GM21381 (cell line): ENCODE results near the gene TAS2R8.
"Not testable (repeated sequence)": the region's sequence is repeated elsewhere in the genome, so short reads cannot be mapped to it uniquely, and the experiment has no call there.

Experiments used
- ATAC-seq: cut with Tn5 transposase; IDR thresholded peaks from one replicate; pipeline ENCODE4 v1.9.1; 2021; ENCODE audit warnings: mild to moderate bottlenecking, moderate library complexity; ENCODE audit not compliant: unreplicated experiment

Gene TAS2R8

GRCh38 chr12:10807186-10807585 is at the start of gene TAS2R8:
TAS2R8 (minus strand) TSS chr12:10807286; CDS start chr12:10806980, 306 bp downstream.
- ATAC-seq: no peak

GRCh38 chr12:10855807-10856206 is 48.7 kb upstream of the TAS2R8 start:
- ATAC-seq: no peak

GRCh38 chr12:10853776-10854175 is 46.7 kb upstream of the TAS2R8 start:
- ATAC-seq: no peak

- ATAC-seq: no peak
Observed at GRCh38 chr12:10851243-10851858, 44.3 kb upstream of the TAS2R8 start.

GRCh38 chr12:10849425-10849878 is 42.4 kb upstream of the TAS2R8 start, which contains the start of gene PRR4:
PRR4 (minus strand) TSS chr12:10849475; CDS start chr12:10849437, 38 bp downstream.
- ATAC-seq: no peak

GRCh38 chr12:10847744-10848143 is 40.7 kb upstream of the TAS2R8 start:
- no peak for ATAC-seq

- ATAC-seq: no peak
Observed at GRCh38 chr12:10842862-10843261, 35.8 kb upstream of the TAS2R8 start.

GRCh38 chr12:10838461-10838860 is 31.4 kb upstream of the TAS2R8 start:
- no peak for ATAC-seq

GRCh38 chr12:10829994-10830393 is 22.9 kb upstream of the TAS2R8 start:
- no peak for ATAC-seq

- no peak for ATAC-seq
Observed at GRCh38 chr12:10826258-10826657, 19.2 kb upstream of the TAS2R8 start, which contains the start of gene TAS2R10. TAS2R10 (minus strand) TSS chr12:10826358; CDS start chr12:10826269, 89 bp downstream.

GRCh38 chr12:10824957-10825356 is 17.9 kb upstream of the TAS2R8 start:
- ATAC-seq: no peak

- no peak for ATAC-seq
Observed at GRCh38 chr12:10811883-10812536, 4.9 kb upstream of the TAS2R8 start.

- ATAC-seq: no peak
Observed at GRCh38 chr12:10810068-10810467, 3.0 kb upstream of the TAS2R8 start, which contains the start of gene TAS2R9. TAS2R9 (minus strand) TSS chr12:10810168; CDS start chr12:10810075, 93 bp downstream.

GRCh38 chr12:10802587-10802986 is 4.5 kb downstream of the TAS2R8 start, which contains the start of gene TAS2R7:
TAS2R7 (minus strand) TSS chr12:10802627; CDS start chr12:10802570, 57 bp downstream.
- no peak for ATAC-seq

GRCh38 chr12:10801741-10802140 is 5.3 kb downstream of the TAS2R8 start:
- ATAC-seq: no peak

GRCh38 chr12:10794222-10794621 is 12.9 kb downstream of the TAS2R8 start:
- no peak for ATAC-seq

- ATAC-seq: not testable (repeated sequence)
Observed at GRCh38 chr12:10791769-10792168, 15.3 kb downstream of the TAS2R8 start.

GRCh38 chr12:10783252-10783651 is 23.8 kb downstream of the TAS2R8 start:
- no peak for ATAC-seq

GRCh38 chr12:10779103-10779502 is 28.0 kb downstream of the TAS2R8 start:
- no peak for ATAC-seq

- no peak for ATAC-seq
Observed at GRCh38 chr12:10771132-10771733, 35.9 kb downstream of the TAS2R8 start.

GRCh38 chr12:10759657-10760056 is 47.4 kb downstream of the TAS2R8 start:
- no peak for ATAC-seq

GRCh38 chr12:10756194-10756593 is 50.9 kb downstream of the TAS2R8 start:
- ATAC-seq: no peak
